ENCODE data around the gene COL4A2.

Gene COL4A2

GRCh38 chr13:110434629-110435028, 127.5 kb downstream of the COL4A2 start:
- H3K4me1 ChIP-seq (ENCODE audit: control insufficient read depth, insufficient read depth, low read length), result peaks cover 13% of the 10 kb centered on the region
- H3K9ac ChIP-seq (ENCODE audit: low read depth, low read length), result no peak overlapping the region
- no peak overlapping the region for H3K4me2 ChIP-seq (ENCODE audit: low read length)
- H3K27me3 ChIP-seq (ENCODE audit: control insufficient read depth, insufficient read depth, low read length), result no peaks in the 10 kb centered on the region
- H3K36me3 ChIP-seq (ENCODE audit: insufficient read depth, low read length), result peaks cover 75% of the 10 kb centered on the region
- no peak overlapping the region for H3K4me3 ChIP-seq (ENCODE audit: low read length)
- no peaks in the 10 kb centered on the region for H3K9me3 ChIP-seq (replicated peaks; ENCODE audit: low read length)

- Histone ChIP-seq H3K4me3 (ENCODE audit: low read length) (no peak overlapping the region), H3K36me3 (ENCODE audit: insufficient read depth, low read length) (peaks cover 74% of the 10 kb centered on the region), H3K9ac (ENCODE audit: low read depth, low read length) (no peak overlapping the region), H3K9me3 (replicated peaks; ENCODE audit: low read length) (no peaks in the 10 kb centered on the region), H3K4me1 (ENCODE audit: control insufficient read depth, insufficient read depth, low read length) (peaks cover 13% of the 10 kb centered on the region), H3K4me2 (ENCODE audit: low read length) (no peak overlapping the region), H3K27me3 (ENCODE audit: control insufficient read depth, insufficient read depth, low read length) (no peaks in the 10 kb centered on the region)
These were observed 128.2 kb downstream of the COL4A2 start for GRCh38 chr13:110435331-110435730.

- peaks cover 72% of the 10 kb centered on the region for H3K36me3 ChIP-seq (ENCODE audit: insufficient read depth, low read length)
- H3K27me3 ChIP-seq (ENCODE audit: control insufficient read depth, insufficient read depth, low read length), result no peaks in the 10 kb centered on the region
- no peak overlapping the region for H3K4me3 ChIP-seq (ENCODE audit: low read length)
- H3K9me3 ChIP-seq (replicated peaks; ENCODE audit: low read length), result no peaks in the 10 kb centered on the region
- H3K4me2 ChIP-seq (ENCODE audit: low read length), result no peak overlapping the region
- H3K9ac ChIP-seq (ENCODE audit: low read depth, low read length), result no peak overlapping the region
- H3K4me1 ChIP-seq (ENCODE audit: control insufficient read depth, insufficient read depth, low read length), result peaks cover 13% of the 10 kb centered on the region
These were observed 129.2 kb downstream of the COL4A2 start for GRCh38 chr13:110436276-110436675.

GRCh38 chr13:110436786-110437370, 129.8 kb downstream of the COL4A2 start:
- Histone ChIP-seq H3K4me2 (ENCODE audit: low read length) (no peak overlapping the region), H3K36me3 (ENCODE audit: insufficient read depth, low read length) (peaks cover 71% of the 10 kb centered on the region), H3K9me3 (replicated peaks; ENCODE audit: low read length) (no peaks in the 10 kb centered on the region), H3K4me1 (ENCODE audit: control insufficient read depth, insufficient read depth, low read length) (peaks cover 13% of the 10 kb centered on the region), H3K27me3 (ENCODE audit: control insufficient read depth, insufficient read depth, low read length) (no peaks in the 10 kb centered on the region), H3K4me3 (ENCODE audit: low read length) (no peak overlapping the region), H3K9ac (ENCODE audit: low read depth, low read length) (no peak overlapping the region)

GRCh38 chr13:110438211-110438610, 131.1 kb downstream of the COL4A2 start:
- H3K27me3 ChIP-seq (ENCODE audit: control insufficient read depth, insufficient read depth, low read length), result no peaks in the 10 kb centered on the region
- no peak overlapping the region for H3K9ac ChIP-seq (ENCODE audit: low read depth, low read length)
- H3K4me2 ChIP-seq (ENCODE audit: low read length), result no peak overlapping the region
- no peaks in the 10 kb centered on the region for H3K9me3 ChIP-seq (replicated peaks; ENCODE audit: low read length)
- peaks cover 10% of the 10 kb centered on the region for H3K4me1 ChIP-seq (ENCODE audit: control insufficient read depth, insufficient read depth, low read length)
- H3K4me3 ChIP-seq (ENCODE audit: low read length), result no peak overlapping the region
- H3K36me3 ChIP-seq (ENCODE audit: insufficient read depth, low read length), result peaks cover 70% of the 10 kb centered on the region

GRCh38 chr13:110438776-110439175, 131.7 kb downstream of the COL4A2 start:
- Histone ChIP-seq H3K9me3 (replicated peaks; ENCODE audit: low read length) (no peaks in the 10 kb centered on the region), H3K4me2 (ENCODE audit: low read length) (no peak overlapping the region), H3K9ac (ENCODE audit: low read depth, low read length) (no peak overlapping the region), H3K36me3 (ENCODE audit: insufficient read depth, low read length) (peaks cover 66% of the 10 kb centered on the region), H3K4me3 (ENCODE audit: low read length) (no peak overlapping the region), H3K27me3 (ENCODE audit: control insufficient read depth, insufficient read depth, low read length) (no peaks in the 10 kb centered on the region), H3K4me1 (ENCODE audit: control insufficient read depth, insufficient read depth, low read length) (peaks cover 12% of the 10 kb centered on the region)

GRCh38 chr13:110440946-110441731, 134.1 kb downstream of the COL4A2 start:
- no peaks in the 10 kb centered on the region for H3K27me3 ChIP-seq (ENCODE audit: control insufficient read depth, insufficient read depth, low read length)
- H3K4me2 ChIP-seq (ENCODE audit: low read length), result no peak overlapping the region
- no peak overlapping the region for H3K9ac ChIP-seq (ENCODE audit: low read depth, low read length)
- peaks cover 35% of the 10 kb centered on the region for H3K4me1 ChIP-seq (ENCODE audit: control insufficient read depth, insufficient read depth, low read length)
- peaks cover 55% of the 10 kb centered on the region for H3K36me3 ChIP-seq (ENCODE audit: insufficient read depth, low read length)
- no peaks in the 10 kb centered on the region for H3K9me3 ChIP-seq (replicated peaks; ENCODE audit: low read length)
- no peak overlapping the region for H3K4me3 ChIP-seq (ENCODE audit: low read length)

- Histone ChIP-seq H3K9ac (ENCODE audit: low read depth, low read length) (peak overlapping the region; percentile 47), H3K4me3 (ENCODE audit: low read length) (no peak overlapping the region), H3K36me3 (ENCODE audit: insufficient read depth, low read length) (peaks cover 55% of the 10 kb centered on the region), H3K9me3 (replicated peaks; ENCODE audit: low read length) (no peaks in the 10 kb centered on the region), H3K4me2 (ENCODE audit: low read length) (peak overlapping the region; percentile 48), H3K4me1 (ENCODE audit: control insufficient read depth, insufficient read depth, low read length) (peaks cover 43% of the 10 kb centered on the region), H3K27me3 (ENCODE audit: control insufficient read depth, insufficient read depth, low read length) (no peaks in the 10 kb centered on the region)
These were observed 136.0 kb downstream of the COL4A2 start for GRCh38 chr13:110442930-110443621.

- Histone ChIP-seq H3K4me1 (ENCODE audit: control insufficient read depth, insufficient read depth, low read length) (peaks cover 48% of the 10 kb centered on the region), H3K27me3 (ENCODE audit: control insufficient read depth, insufficient read depth, low read length) (no peaks in the 10 kb centered on the region), H3K9me3 (replicated peaks; ENCODE audit: low read length) (no peaks in the 10 kb centered on the region), H3K36me3 (ENCODE audit: insufficient read depth, low read length) (peaks cover 51% of the 10 kb centered on the region), H3K4me3 (ENCODE audit: low read length) (no peak overlapping the region), H3K9ac (ENCODE audit: low read depth, low read length) (peak overlapping the region; percentile 47), H3K4me2 (ENCODE audit: low read length) (peak overlapping the region; percentile 48)
These were observed 136.6 kb downstream of the COL4A2 start for GRCh38 chr13:110443622-110444225.

GRCh38 chr13:110444226-110444653, 137.2 kb downstream of the COL4A2 start:
- Histone ChIP-seq H3K36me3 (ENCODE audit: insufficient read depth, low read length) (peaks cover 50% of the 10 kb centered on the region), H3K9ac (ENCODE audit: low read depth, low read length) (peak overlapping the region; percentile 47), H3K4me1 (ENCODE audit: control insufficient read depth, insufficient read depth, low read length) (peaks cover 48% of the 10 kb centered on the region), H3K4me3 (ENCODE audit: low read length) (no peak overlapping the region), H3K9me3 (replicated peaks; ENCODE audit: low read length) (no peaks in the 10 kb centered on the region), H3K27me3 (ENCODE audit: control insufficient read depth, insufficient read depth, low read length) (no peaks in the 10 kb centered on the region), H3K4me2 (ENCODE audit: low read length) (no peak overlapping the region)

GRCh38 chr13:110445183-110445582, 138.1 kb downstream of the COL4A2 start:
- H3K27me3 ChIP-seq (ENCODE audit: control insufficient read depth, insufficient read depth, low read length), result no peaks in the 10 kb centered on the region
- H3K4me1 ChIP-seq (ENCODE audit: control insufficient read depth, insufficient read depth, low read length), result peaks cover 48% of the 10 kb centered on the region
- H3K4me3 ChIP-seq (ENCODE audit: low read length), result no peak overlapping the region
- H3K36me3 ChIP-seq (ENCODE audit: insufficient read depth, low read length), result peaks cover 52% of the 10 kb centered on the region
- H3K4me2 ChIP-seq (ENCODE audit: low read length), result peak overlapping the region; percentile 25
- H3K9me3 ChIP-seq (replicated peaks; ENCODE audit: low read length), result no peaks in the 10 kb centered on the region
- peak overlapping the region; percentile 34 for H3K9ac ChIP-seq (ENCODE audit: low read depth, low read length)

All from skeletal muscle satellite cell (primary cell).